CD4-positive, alpha-beta T cell treated with Interleukin-21 for 1 hour (primary cell): ENCODE results near the gene DCPS.
"Not testable (repeated sequence)": the region's sequence is repeated elsewhere in the genome, so short reads cannot be mapped to it uniquely, and the experiment has no call there.

ENCODE experiments used
- DNase-seq: peaks from one replicate; pipeline ENCODE4 v3.0.0-alpha.2; 2020

The DCPS gene

DNA sequence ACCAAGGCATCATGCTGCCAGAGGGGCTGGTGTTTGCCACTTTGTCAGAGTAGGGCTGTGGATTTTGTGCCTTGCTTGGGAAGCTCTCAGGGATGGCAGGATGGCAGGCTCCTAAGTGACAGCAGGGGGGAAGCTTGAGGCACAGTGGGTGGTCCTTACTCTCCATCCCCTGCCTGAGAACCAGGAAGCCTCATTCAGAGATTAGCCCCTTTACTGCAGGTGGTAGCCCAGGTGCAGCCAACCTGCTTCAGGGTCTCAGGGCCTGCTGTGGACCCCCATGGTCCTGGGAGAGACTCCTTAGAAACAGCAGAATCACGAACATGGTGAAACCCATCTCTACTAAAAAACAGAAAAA lies 42.7 kb downstream of the DCPS start:
- no peak for DNase-seq

DNA sequence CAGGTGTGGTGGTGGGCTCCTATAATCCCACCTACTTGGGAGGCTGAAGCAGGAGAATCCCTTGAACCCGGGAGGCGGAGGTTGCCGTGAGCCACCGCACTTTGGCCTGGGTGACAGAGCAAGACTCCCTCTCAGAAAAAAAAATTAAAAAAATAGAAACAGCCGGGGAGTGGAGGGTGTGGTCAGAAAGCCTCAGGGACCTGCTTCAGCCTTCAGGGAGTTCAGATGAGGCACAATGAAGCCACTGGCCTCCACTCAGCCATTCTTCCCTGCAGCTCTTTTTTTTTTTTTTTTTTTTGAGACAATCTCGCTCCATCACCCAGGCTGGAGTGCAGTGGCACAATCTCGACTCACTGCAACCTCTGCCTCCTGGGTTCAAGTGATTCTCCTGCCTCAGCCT lies 43.1 kb downstream of the DCPS start:
- not testable (repeated sequence) for DNase-seq

GRCh38 chr11:126347751-126348668 lies 44.1 kb downstream of the DCPS start:
- DNase-seq: no peak

DNA sequence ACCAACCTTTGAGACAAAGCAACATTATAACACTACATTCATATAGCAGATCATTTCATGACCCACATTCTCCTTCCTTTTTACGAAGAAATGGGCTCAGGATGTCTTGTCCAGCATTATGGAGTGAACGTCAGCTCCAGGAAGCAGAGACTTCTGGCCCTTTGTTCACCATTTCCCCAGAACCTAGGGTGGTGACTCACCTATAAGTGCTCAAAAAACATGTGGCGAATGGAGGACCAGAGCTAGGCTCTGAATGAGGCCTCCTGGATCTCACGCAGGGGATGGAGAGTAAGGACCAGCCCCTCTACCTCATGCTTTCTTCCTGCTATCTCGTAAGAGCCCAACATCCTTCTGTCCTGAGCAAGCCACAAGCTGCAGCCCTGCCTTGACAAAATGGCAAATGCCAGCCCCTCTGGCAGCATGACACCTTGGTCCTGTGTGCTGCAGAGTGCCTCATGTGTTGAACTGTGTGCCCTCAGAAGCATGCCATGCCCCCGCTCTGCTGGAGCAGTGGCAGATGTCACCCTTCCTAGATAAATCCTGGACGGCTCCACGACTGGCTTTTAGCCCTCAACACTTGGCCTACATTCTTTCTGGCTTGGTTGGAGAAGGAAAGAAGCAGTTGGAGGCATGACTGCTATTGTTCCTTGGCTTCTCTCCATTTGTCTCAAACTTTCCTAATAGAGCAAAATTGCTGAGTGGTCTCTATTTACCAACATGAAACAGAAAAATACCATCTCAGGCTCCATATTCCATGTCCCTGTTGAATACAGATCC lies 45.1 kb downstream of the DCPS start:
- no peak for DNase-seq

GRCh38 chr11:126350836-126351235 lies 47.0 kb downstream of the DCPS start:
- no peak for DNase-seq

- DNase-seq: no peak
Observed at GRCh38 chr11:126352163-126352562, 48.3 kb downstream of the DCPS start.

GRCh38 chr11:126352934-126353801 lies 49.3 kb downstream of the DCPS start:
- no peak for DNase-seq

GRCh38 chr11:126354631-126355323 lies 50.9 kb downstream of the DCPS start:
- DNase-seq: no peak

- peak; percentile 69 for DNase-seq
Observed at GRCh38 chr11:126355324-126355925, 51.6 kb downstream of the DCPS start, which contains the start of gene ST3GAL4. Gene ST3GAL4 (plus strand): TSS chr11:126355686. CDS start chr11:126406156, 50,470 bp downstream.

DNA sequence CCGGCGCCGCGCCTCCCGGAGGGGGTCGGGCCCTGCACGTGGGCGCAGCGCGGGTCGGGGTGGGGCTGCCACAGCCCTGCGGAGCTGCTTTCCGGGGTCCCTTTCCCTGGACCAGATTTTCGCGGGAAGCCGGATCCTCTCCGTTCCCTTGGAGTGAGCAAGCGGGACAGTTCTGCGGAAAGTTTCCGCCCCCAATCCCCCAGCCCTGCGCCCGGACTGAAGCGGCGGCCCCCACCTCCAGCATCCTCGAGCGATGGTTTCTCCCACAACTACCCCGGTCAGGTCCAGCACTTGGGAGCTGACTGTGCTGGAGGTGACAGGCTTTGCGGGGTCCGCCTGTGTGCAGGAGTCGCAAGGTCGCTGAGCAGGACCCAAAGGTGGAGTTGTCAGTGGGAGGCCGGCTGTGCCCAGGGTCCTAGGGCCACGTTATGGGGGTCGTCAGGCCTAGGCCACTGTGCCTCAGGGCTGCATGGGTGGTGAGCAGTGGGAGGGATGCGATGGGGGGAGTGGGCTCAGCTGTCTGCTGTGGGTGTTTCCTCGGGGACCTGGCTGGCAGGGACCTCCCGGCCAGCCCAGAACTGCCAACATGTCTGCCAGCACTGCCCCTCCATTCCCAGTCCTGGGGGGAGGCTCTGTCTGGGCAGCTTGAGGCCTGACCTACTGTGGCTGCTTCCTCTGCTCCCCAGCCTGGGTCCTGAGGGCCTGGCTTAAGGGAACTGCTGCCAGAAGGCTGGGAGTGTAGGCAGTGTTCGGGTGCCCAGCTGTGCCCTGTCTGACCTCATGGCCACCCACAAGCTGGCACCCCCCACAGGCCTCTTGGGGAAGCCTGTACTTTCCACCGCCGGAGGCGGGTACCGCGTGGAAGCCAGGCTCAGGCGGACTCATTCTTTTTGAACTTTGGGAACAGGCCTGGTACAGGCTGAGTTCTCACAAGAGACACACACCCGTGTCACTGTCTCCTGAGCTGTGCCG lies 52.4 kb downstream of the DCPS start:
- peak; percentile 16 for DNase-seq

GRCh38 chr11:126357055-126357962 lies 53.4 kb downstream of the DCPS start:
- no peak for DNase-seq

DNA sequence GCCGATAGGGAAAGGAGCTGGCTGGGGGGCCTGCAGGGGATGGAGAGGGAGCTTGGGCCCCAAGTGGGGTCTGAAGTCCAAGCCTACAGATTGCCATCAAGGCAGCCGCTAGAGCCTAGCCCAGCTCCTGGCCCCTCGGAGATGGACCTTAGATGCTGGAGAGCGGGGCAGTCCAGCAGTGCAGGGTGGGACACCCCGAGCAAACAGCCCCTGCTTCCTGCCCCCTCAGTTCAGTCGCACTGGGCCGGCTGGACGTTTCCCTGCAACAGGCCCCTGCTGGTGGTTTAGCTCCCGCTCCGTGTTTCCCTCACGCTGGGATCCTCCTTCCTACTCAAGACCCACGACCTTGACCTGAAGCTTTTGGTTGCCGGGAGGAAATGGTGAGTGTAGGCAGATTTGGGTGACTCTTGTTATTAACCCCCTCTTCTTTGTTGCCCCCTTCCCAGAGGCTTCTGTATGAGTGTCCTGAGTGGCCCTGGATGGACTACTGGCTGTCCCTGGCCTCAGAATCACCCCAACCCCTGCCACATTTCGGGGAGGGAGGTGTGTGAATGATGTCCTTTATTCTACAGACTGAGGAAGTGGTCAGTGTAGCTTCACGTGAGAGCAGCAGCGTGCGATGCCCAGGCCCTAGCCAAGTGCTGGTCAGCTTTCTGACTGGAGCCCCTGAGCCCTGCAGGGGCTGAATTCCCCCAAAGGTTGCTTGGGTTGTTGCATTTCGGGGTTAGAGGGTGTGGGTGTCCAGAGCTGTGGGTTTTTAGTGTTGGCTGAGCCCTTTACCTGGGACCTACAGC lies 54.3 kb downstream of the DCPS start:
- DNase-seq: no peak

GRCh38 chr11:126358763-126359160 lies 54.9 kb downstream of the DCPS start:
- no peak for DNase-seq

GRCh38 chr11:126359431-126360048 lies 55.7 kb downstream of the DCPS start:
- DNase-seq: no peak

DNA sequence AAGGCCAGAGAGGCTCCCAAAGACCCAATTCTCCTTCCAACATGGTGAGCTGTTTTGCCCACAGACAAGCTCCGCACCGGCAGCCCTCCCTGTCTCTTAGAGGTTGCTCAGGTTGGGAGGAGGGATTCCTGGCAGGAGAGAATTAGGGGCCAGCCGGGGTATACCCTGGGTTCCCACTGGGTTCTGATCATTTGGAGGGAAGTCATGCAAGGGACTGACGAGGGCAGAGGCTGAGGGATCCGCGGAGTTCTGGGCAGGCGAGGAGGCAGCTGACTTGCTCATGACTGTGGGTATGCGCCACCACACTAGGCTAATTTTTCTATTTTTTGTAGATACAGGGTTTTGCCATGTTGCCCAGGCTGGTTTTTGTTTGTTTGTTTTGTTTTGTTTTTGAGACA lies 56.2 kb downstream of the DCPS start:
- DNase-seq: no peak

- DNase-seq: no peak
Observed at GRCh38 chr11:126361400-126361799, 57.5 kb downstream of the DCPS start.

DNA sequence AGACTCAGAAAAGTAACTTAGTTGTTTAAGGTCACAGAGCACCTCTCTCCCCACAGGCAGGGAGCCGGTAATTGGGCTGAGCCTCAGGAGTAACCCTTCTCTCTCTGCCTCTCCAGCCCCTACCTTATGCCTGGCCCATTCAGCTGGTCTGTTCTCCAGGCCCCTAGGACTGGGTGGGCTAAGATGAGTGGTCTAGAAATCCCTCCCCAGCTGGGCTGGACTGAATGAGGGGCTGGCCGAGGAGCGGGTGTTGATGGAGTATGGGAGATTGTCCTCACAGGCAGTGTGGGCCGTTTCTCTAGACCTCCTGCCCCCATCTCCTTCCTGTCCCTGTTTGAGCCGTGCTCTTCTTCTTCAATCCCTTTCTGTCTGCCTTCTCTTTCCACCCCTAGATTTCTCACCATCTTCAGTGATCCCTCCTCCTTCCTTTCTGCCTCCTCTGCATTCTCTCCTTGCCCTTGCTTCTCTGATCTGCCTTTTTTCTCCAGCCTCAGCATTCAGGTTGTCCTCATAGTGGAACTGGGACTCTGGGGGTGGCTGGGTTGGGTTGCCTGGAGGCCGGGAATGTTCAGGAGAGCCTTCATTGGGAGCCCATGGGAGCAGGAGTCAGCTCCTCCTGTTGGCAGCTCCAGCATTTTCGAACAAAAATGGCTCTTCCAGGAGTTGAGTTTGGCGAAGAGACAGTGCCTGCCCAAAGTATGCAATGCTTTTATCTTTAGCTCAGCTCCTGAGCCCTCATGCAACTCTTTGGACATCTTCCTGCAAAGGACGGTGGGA lies 59.2 kb downstream of the DCPS start:
- DNase-seq: no peak
